Mesodermal cell (in vitro differentiated cells): ENCODE measurements around the gene SH3BP5.

ENCODE experiments used
- H3K27ac ChIP-seq: 2 replicates; pipeline ENCODE4 v1.7.0; 2013; ENCODE audit warnings: mild to moderate bottlenecking, low read depth, low read length, moderate library complexity; ENCODE audit not compliant: severe bottlenecking
- H3K36me3 ChIP-seq: 2 replicates; pipeline ENCODE4 v1.7.1; 2013; ENCODE audit warnings: mild to moderate bottlenecking, low read length, moderate library complexity; ENCODE audit not compliant: control insufficient read depth, insufficient read depth
- H3K4me1 ChIP-seq: one replicate; pipeline ENCODE4 v1.7.1; 2013; ENCODE audit warnings: mild to moderate bottlenecking, low read length; ENCODE audit not compliant: insufficient read depth, control insufficient read depth, poor library complexity, severe bottlenecking
- H3K4me3 ChIP-seq: 2 replicates; pipeline ENCODE4 v1.7.0; 2013; ENCODE audit warnings: low read length, control low read depth, mild to moderate bottlenecking; ENCODE audit not compliant: insufficient read depth, poor library complexity, severe bottlenecking; ENCODE audit errors: extremely low read depth
- H3K9me3 ChIP-seq: 2 replicates; pipeline ENCODE4 v1.7.1; 2013; ENCODE audit warnings: mild to moderate bottlenecking, low read length, moderate library complexity; ENCODE audit not compliant: control insufficient read depth
- WGBS, 2 experiments: methylation state at CpG; one replicate each; pipeline ENCODE4 v1.1.5; 2013; ENCODE audit warnings: missing lambda C conversion rate in 2 of 2; ENCODE audit not compliant: insufficient coverage in 2 of 2; 5-methylcytosine and 5-hydroxymethylcytosine counted together

The SH3BP5 gene

GRCh38 chr3:15276028-15276724 is 56.2 kb downstream of the SH3BP5 start:
- Histone ChIP-seq H3K27ac (no peak overlapping the region), H3K9me3 (no peaks in the 10 kb centered on the region), H3K4me3 (no peak overlapping the region), H3K4me1 (peaks cover 12% of the 10 kb centered on the region), H3K36me3 (peaks cover 9% of the 10 kb centered on the region)
- 94% methylated on average over 10 to 11 of the region's 11 CpGs for WGBS, 2 experiments

DNA sequence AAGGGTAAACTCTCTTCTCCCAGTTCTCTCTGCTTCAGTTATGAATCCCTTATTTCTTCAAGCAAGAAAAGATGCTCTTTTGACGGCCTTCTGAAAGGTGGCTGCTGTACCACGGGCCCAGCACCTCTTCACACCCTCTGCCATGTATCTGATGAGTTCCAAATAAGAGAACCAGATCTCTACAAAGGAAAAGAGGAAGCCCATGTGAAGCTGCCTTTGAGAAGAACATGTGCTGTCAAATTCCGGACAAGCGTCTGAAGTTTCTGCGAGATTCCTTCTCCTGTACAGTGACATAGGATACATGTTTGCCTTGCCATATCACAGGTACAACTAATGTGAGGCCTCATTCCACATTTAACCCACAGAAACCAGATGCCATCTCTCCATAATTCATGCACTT is 59.2 kb downstream of the SH3BP5 start:
- 92 to 94% methylated on average over 4 of the region's 5 CpGs for WGBS, 2 experiments
- peaks cover 33% of the 10 kb centered on the region for H3K4me1 ChIP-seq
- H3K36me3 ChIP-seq: peaks cover 5% of the 10 kb centered on the region
- no peak overlapping the region for H3K4me3 ChIP-seq
- no peak overlapping the region for H3K27ac ChIP-seq
- no peaks in the 10 kb centered on the region for H3K9me3 ChIP-seq

DNA sequence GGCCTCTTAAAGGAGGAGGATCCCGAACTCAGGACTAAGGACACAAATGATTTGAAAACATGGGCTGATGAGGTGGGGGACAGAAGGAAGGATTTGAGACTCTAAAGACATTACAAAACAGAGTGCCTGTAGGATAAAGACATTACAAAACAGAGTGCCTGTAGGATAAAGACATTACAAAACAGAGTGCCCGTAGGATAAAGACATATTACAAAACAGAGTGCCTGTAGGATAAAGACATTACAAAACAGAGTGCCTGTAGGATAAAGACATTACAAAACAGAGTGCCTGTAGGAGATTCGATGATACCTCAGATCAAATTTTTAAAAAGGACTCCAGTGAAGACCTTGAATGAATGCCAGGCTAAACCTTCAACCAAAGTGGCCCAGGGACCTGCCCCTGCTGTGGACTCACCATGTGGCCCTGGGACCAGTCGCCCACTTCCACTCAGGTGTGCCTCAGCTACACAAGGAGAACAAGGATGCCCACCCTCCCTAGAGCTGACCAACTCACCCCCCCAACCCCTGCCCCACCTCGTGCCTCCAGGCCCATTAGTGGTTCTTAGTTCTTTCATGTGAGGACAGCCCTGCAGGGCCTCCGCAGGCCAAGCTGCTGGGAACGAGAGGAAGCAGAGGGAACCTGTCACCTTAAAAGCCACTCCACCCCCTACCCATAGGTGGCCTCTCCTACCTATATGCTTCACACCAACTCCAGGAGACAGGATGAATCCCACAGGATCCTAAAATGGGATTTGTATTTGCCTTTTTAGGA is 59.8 kb downstream of the SH3BP5 start:
- peaks cover 5% of the 10 kb centered on the region for H3K36me3 ChIP-seq
- H3K4me1 ChIP-seq: peaks cover 35% of the 10 kb centered on the region
- no peak overlapping the region for H3K4me3 ChIP-seq
- H3K9me3 ChIP-seq: no peaks in the 10 kb centered on the region
- no peak overlapping the region for H3K27ac ChIP-seq
- WGBS, 2 experiments: 77 to 94% methylated on average over 2 to 6 of the region's 7 CpGs

GRCh38 chr3:15271785-15272381 is 60.5 kb downstream of the SH3BP5 start:
- WGBS, 2 experiments: 81 to 87% methylated on average over 6 to 9 of the region's 14 CpGs

GRCh38 chr3:15271030-15271429 is 61.4 kb downstream of the SH3BP5 start:
- H3K36me3 ChIP-seq: peaks cover 21% of the 10 kb centered on the region
- peaks cover 32% of the 10 kb centered on the region for H3K4me1 ChIP-seq
- no peak overlapping the region for H3K27ac ChIP-seq
- no peaks in the 10 kb centered on the region for H3K9me3 ChIP-seq
- 97 to 100% methylated on average over 1 to 3 of the region's 4 CpGs for WGBS, 2 experiments
- H3K4me3 ChIP-seq: no peak overlapping the region

More at GRCh38 chr3:15271785-15272381, 60.5 kb downstream of the SH3BP5 start:
- Histone ChIP-seq H3K9me3 (no peaks in the 10 kb centered on the region), H3K4me3 (no peak overlapping the region), H3K4me1 (peaks cover 37% of the 10 kb centered on the region), H3K36me3 (peaks cover 12% of the 10 kb centered on the region), H3K27ac (no peak overlapping the region)

- 59 to 66% methylated on average over 28 of the region's 29 CpGs for WGBS, 2 experiments
- Histone ChIP-seq H3K4me1 (peaks cover 32% of the 10 kb centered on the region), H3K36me3 (peaks cover 33% of the 10 kb centered on the region), H3K4me3 (no peak overlapping the region), H3K9me3 (no peaks in the 10 kb centered on the region), H3K27ac (peak overlapping the region; percentile 87)
Observed at GRCh38 chr3:15269091-15269989, 63.0 kb downstream of the SH3BP5 start.

DNA sequence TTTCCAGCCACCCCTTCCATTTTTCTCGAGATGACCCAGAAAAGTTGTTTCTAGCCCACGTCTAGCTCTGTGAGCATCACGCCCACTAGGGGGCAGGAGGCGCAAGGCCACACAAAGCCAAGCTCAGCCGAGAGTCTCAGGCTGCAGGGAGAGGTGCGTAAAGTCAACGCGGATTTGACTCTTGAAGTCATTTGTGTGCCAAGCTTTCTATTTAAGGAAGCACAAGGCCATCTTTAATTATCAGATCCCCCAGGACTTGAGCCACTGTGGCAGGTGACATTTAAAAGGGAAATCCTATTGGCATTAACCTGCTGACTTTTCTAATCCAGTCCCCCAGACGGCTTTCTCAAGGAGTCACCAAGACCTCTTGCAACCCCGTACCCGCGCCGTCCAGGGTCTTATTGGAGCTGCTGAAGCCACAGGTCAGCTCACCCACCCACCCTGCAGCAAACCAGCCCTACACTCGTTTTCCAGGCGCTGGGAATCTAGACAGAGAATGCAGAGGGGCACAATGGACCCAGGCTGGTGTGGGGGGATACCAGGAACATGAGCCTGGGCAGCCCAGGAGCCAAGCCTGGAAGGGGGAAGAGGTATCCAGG is 64.3 kb downstream of the SH3BP5 start:
- H3K36me3 ChIP-seq: peaks cover 39% of the 10 kb centered on the region
- 38 to 48% methylated on average over 13 of the region's 15 CpGs for WGBS, 2 experiments
- peak overlapping the region; percentile 2 for H3K27ac ChIP-seq
- peaks cover 32% of the 10 kb centered on the region for H3K4me1 ChIP-seq
- H3K4me3 ChIP-seq: no peak overlapping the region
- H3K9me3 ChIP-seq: no peaks in the 10 kb centered on the region

DNA sequence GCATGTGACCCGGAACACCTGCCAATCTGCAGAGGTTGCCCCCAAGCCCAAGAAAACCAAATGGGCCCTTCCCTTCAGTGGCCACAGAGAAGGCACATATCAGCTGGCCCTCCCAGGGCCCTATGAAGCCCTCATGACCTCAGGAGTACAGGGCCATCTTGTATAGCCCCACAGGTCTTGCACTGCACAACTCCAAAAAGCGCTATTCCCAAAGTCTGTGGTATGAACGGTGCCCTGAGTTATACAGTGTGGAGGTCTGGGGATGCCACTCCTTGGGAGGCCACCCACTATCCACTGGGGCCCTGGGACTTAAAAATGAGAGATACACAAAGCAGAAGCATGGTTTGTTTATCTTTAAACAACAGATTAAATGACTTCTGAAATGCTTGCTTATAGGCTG is 64.9 kb downstream of the SH3BP5 start:
- Histone ChIP-seq H3K27ac (no peak overlapping the region), H3K9me3 (no peaks in the 10 kb centered on the region), H3K36me3 (peaks cover 41% of the 10 kb centered on the region), H3K4me1 (peaks cover 32% of the 10 kb centered on the region), H3K4me3 (no peak overlapping the region)
- 100% methylated on average over 1 to 3 of the region's 3 CpGs for WGBS, 2 experiments

DNA sequence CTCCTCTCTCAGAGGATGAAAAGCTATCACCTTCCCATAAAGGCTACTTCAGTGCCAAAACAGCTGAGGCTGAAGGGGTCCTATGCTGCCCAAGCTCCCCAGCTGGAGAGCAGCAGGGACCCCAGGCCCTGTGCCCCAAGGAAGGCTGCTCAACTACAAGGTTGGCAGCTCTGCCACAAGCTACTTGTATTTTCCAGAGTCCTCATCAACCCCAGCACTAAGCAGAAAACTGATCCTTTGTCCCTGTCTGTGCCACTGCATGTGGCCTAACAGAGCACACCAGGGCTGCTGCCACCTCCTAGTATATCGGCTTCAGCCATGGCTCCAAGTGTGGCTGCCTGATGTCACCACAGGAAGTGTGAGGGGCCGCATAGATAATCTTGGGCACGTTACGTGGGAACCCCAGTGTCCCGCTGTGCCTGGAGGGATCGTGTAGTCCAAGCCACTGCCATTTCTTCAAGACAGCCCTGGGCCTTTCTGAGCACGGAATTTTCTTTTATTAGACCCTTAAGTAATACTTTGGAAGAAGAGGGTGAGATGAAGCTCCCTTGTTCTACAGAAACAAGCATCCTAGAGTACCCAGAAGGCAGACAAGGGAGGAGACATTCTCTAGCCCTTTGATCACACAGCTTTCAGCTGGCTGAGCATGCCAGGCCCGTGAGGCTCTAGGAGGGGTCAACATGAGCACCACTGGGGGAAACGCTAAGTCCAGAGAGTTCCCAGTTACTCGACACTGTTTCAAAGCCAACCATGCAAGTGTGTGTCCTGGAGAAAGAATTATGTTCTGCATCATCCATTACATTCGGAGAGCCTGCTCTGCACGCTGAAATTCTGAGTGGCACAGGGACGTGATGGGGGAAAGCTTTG is 65.6 kb downstream of the SH3BP5 start:
- 91 to 96% methylated on average over 9 to 12 of the region's 13 CpGs for WGBS, 2 experiments

More for the DNA sequence above, 65.6 kb downstream of the SH3BP5 start:
- H3K4me3 ChIP-seq: no peak overlapping the region
- H3K36me3 ChIP-seq: peaks cover 48% of the 10 kb centered on the region
- H3K4me1 ChIP-seq: peaks cover 28% of the 10 kb centered on the region
- no peak overlapping the region for H3K27ac ChIP-seq
- H3K9me3 ChIP-seq: no peaks in the 10 kb centered on the region
